Left lung (tissue), 10 donors: ENCODE results near the gene POU2F1. TPM values are rescaled to one million over a fixed set of nuclear protein-coding genes. Genes with fewer than 3 reads are reported as not detected.
A peak's percentile ranks its signal among the peaks of the same experiment; 100 is the strongest.
"Not testable (repeated sequence)": the region's sequence is repeated elsewhere in the genome, so short reads cannot be mapped to it uniquely, and the experiment has no call there.

Experiments used
- ATAC-seq: fragments of 200-7000 bp; cut with Tn5 transposase; one replicate; pipeline ENCODE4 v1.9.1; 2020; ENCODE audit warnings: moderate library complexity
- DNase-seq, 4 donors: peaks; one replicate each; pipeline ENCODE4 v3.0.0-alpha.2; 2013 to 2020
- H3K27ac ChIP-seq, 2 donors: fragments of 200-600 bp; sonication (generic) in 1 of 2; one replicate each; pipeline versions ENCODE4 v1.5.0 to v1.8.0; 2020 to 2021
- H3K27me3 ChIP-seq, 2 donors: fragments of 200-600 bp; sonication (generic) in 1 of 2; one replicate each; pipeline versions ENCODE4 v1.5.0 to v1.8.0; 2020 to 2021
- H3K36me3 ChIP-seq, 2 donors: fragments of 200-600 bp; sonication (generic) in 1 of 2; one replicate each; pipeline versions ENCODE4 v1.5.0 to v1.8.0; 2020 to 2021
- H3K4me1 ChIP-seq, 2 donors: fragments of 200-600 bp; one replicate each; pipeline ENCODE4 v1.8.0; 2021
- H3K4me3 ChIP-seq, 2 donors: fragments of 200-600 bp; sonication (generic) in 1 of 2; one replicate each; pipeline versions ENCODE4 v1.5.0 to v1.8.0; 2020 to 2021; ENCODE audit warnings: mild to moderate bottlenecking in 1 of 2
- H3K9me3 ChIP-seq, 2 donors: fragments of 200-600 bp; sonication (generic) in 1 of 2; one replicate each; pipeline versions ENCODE4 v1.5.0 to v1.8.0; 2020 to 2021
- intact Hi-C, 2 donors: fragments of 100-400 bp; cut with DNase I; formaldehyde crosslinking; loops; one replicate each; pipeline versions ENCODE4 v1.11.2 to v1.14.2; 2022
- polyA plus RNA-seq, 6 donors: library from polyadenylated mRNA; unstranded; fragments of 120-200 nt; gene quantifications; one replicate each; pipeline ENCODE4 v1.2.1, GENCODE V29; 2013; ENCODE audit not compliant: insufficient read length in 6 of 6
- total RNA-seq, 2 donors: library from RNA; stranded (reverse); fragmentation: NEBNext Ultra II Directional; extraction: Animal tissue kit (Norgen Biotek cat#: 25700); gene quantifications; one replicate each; pipeline ENCODE4 v1.2.1, GENCODE V29; 2021
- TF ChIP-seq, protein P1 (sequence below), 2 donors: fragments of 200-600 bp; sonication (generic) in 1 of 2; IDR thresholded peaks; one replicate each; pipeline versions ENCODE4 v1.5.0 to v1.8.0; 2021; ENCODE audit warnings: antibody characterized with exemption in 2 of 2
- donor health status: DM: no; HTN: yes; CAD: no.
- donor health status: DM: no; HTN: no; CAD: no.

The POU2F1 gene
- total and polyA plus RNA-seq, 8 donors, result 12.3 to 16.3 (median 15.2) TPM

DNA sequence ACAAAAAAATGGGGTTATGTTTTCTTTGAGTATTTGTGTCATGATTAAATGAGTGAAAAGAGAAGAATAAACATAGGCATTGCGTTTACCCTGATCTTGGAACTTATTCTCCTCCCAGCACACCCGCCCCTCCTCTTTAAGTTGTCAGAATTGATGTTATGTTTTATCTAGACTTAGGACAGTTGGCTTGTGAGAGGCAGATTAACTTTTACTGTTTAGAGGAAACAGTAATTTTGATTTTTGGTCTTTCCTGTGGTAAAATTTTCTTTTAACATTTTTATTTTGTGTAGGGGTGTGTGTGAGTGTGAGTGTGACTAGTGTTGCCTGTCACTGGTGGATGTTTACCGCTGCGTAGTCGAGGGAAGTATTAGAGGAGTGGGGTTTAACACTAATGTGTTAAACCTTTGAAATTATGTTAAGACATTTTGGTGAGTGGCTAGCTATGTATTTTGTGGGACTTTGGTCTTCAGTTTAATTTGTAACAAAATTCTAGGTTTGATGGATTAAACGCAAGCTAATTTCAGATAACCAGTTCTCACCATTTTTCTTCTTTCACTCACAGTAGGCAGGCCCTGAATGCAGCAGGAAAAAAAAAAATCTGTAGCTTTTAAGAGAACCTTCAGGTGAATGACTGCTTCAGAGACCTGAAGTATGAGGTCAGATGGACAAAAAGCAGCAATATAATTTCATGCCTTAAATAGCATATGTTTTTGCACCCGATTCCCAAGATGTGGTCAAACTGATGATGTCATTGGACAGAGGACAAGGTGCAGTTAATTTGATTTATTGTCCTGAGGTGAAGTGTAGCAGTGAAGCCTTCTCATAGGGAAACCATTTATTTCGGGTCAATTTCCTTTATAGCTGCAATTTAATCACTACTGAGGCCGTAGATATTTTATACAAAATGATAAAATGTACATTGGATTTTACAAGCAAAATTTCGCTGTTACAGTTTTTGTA lies 2.7 kb downstream of the POU2F1 start:
- DNase-seq (no peak), ATAC-seq (no peak)
- peaks cover 12 to 57% of the 10 kb centered on the region in 2 donors for H3K4me1 ChIP-seq
- intact Hi-C loops, result no loop called here
- no peaks in the 10 kb centered on the region for H3K27me3 ChIP-seq
- no peak overlapping the region for H3K4me3 ChIP-seq
- TF ChIP-seq, protein P1, sequence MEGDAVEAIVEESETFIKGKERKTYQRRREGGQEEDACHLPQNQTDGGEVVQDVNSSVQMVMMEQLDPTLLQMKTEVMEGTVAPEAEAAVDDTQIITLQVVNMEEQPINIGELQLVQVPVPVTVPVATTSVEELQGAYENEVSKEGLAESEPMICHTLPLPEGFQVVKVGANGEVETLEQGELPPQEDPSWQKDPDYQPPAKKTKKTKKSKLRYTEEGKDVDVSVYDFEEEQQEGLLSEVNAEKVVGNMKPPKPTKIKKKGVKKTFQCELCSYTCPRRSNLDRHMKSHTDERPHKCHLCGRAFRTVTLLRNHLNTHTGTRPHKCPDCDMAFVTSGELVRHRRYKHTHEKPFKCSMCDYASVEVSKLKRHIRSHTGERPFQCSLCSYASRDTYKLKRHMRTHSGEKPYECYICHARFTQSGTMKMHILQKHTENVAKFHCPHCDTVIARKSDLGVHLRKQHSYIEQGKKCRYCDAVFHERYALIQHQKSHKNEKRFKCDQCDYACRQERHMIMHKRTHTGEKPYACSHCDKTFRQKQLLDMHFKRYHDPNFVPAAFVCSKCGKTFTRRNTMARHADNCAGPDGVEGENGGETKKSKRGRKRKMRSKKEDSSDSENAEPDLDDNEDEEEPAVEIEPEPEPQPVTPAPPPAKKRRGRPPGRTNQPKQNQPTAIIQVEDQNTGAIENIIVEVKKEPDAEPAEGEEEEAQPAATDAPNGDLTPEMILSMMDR (IDR thresholded peaks at IDR 0.05), result no peak
- H3K27ac ChIP-seq, result peak overlapping the region; percentile 96 to 97
- no peaks in the 10 kb centered on the region for H3K36me3 ChIP-seq
- H3K9me3 ChIP-seq, result no peaks in the 10 kb centered on the region

DNA sequence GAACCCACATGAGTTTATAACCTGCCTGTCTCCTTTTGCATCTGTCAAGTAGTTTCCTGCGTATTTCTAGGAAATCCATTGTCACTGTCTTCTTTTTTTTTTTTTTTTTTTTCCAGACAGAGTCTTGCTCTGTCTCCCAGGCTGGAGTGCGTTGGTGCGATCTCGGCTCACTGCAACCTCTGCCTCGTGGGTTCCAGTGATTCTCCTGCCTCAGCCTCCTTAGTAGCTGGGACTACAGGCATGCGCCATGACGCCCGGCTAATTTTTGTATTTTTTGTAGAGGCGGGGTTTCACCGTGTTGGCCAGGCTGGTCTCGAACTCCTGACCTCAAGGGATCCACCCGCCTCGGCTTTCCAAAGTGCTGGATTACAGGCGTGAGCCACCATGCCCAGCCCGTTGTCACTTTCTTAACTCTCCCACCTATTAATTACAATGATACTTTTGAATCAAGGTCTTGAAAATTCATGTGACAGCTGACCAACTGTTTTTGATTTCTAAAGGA lies 4.1 kb downstream of the POU2F1 start:
- intact Hi-C loops, H3K4me3 ChIP-seq, ATAC-seq, H3K27me3 ChIP-seq, H3K27ac ChIP-seq, H3K36me3 ChIP-seq, H3K9me3 ChIP-seq: not testable (repeated sequence)
- peaks cover 12 to 59% of the 10 kb centered on the region in 2 donors for H3K4me1 ChIP-seq
- peak in 1 of 4 donors; percentile 31 for DNase-seq

DNA sequence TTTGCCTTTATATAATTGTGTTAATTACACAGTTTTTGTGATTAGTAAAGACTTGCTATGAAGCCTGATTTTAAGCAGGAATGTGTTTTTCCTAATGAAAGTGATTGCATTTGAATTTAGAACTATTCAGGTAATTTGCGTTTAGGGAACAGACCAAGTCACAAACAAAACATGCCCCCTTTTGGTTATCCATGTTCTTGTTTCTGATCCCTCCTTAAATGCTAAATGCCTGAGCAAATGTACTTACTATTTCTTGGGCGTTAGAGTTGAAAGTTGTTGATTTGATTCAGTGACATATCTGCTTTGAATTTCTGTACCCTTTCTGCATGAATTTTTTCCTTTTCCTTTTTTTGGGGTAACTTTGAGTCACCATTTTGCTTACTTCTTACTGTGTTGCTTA lies 5.2 kb downstream of the POU2F1 start:
- intact Hi-C loops, result no loop called here
- H3K9me3 ChIP-seq, result no peaks in the 10 kb centered on the region
- no peak overlapping the region for H3K4me3 ChIP-seq
- TF ChIP-seq, protein P1 (IDR thresholded peaks at IDR 0.05), result no peak
- no peaks in the 10 kb centered on the region for H3K36me3 ChIP-seq
- ATAC-seq, result no peak
- H3K27ac ChIP-seq, result no peak overlapping the region
- no peak for DNase-seq
- no peaks in the 10 kb centered on the region for H3K27me3 ChIP-seq
- peaks cover 12 to 70% of the 10 kb centered on the region in 2 donors for H3K4me1 ChIP-seq

DNA sequence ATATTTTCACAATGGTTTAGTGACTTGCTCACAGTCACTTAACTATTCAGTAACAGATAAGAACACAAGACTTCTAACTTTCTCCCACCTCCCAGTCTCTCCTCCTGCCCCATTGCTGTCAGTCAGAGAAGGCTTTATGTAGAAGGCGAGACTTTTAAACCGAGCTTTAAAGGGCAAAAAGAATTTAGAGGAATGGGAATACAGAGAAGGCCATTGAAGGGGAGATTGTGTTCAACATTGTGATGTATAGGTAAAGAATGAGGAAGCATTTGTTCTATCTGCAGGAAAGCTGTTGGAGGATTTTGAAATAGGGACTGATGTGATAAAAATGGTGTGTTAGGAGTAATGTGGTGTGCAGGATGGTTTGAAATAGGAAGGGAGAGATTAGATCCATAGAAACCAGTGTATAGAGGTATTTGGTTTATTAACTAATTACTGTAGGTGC lies 7.3 kb downstream of the POU2F1 start:
- TF ChIP-seq, protein P1 (IDR thresholded peaks at IDR 0.05), result no peak
- Histone ChIP-seq H3K27ac (peak overlapping the region in 1 of 2 donors; percentile 70), H3K4me1 (peaks cover 12 to 66% of the 10 kb centered on the region in 2 donors), H3K9me3 (no peaks in the 10 kb centered on the region), H3K4me3 (no peak overlapping the region), H3K27me3 (no peaks in the 10 kb centered on the region), H3K36me3 (no peaks in the 10 kb centered on the region)
- DNase-seq (no peak), ATAC-seq (peak; percentile 39)
- intact Hi-C loops, result no loop called here

DNA sequence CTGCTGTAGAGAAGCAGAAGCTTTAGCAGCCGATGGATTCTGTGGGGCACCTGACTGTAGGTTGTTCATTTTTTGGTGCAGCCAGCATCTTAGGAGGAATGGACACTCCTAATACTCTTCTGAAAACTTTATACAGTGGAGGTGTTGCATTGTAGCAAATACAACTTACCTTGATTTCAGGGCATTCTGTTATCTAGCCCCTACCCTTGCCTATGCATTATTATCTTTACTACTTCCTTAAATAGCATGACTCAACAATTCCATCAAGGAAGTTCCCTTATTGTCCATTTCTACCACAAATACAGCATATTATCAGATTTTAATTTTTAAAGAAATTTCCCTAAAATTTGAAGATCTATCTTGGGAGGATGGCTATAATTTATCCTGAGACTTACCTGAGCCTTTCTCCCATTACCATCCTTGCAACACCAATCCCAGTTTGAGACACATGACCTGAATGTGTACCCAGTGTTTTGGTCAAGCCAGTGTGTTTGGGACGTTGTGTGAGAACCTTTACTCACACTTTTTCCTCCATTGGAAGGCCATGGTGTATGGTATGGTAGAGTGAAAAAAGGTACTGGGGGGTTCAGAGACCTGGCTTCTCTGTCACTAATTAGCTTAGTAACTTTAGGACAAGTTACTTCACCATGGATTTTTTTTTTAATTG lies 9.2 kb downstream of the POU2F1 start:
- Histone ChIP-seq H3K27ac (peak overlapping the region in 1 of 2 donors; percentile 76), H3K27me3 (no peaks in the 10 kb centered on the region), H3K36me3 (no peaks in the 10 kb centered on the region), H3K4me3 (no peak overlapping the region), H3K4me1 (peaks cover 3 to 66% of the 10 kb centered on the region in 2 donors), H3K9me3 (no peaks in the 10 kb centered on the region)
- ATAC-seq (peak; percentile 34), DNase-seq (no peak)
- TF ChIP-seq, protein P1 (IDR thresholded peaks at IDR 0.05), result no peak
- intact Hi-C loops, result no loop called here
